ENCODE measurements around the gene ZSCAN20. TPM values are rescaled to one million over a fixed set of nuclear protein-coding genes. Genes with fewer than 3 reads are reported as not detected.
A peak's percentile ranks its signal among the peaks of the same experiment; 100 is the strongest.

Gene ZSCAN20
- total and polyA plus RNA-seq, 9 of the 15 experiments (the other 6 are each of a cell fraction or from before 2014, with no cell fraction given), result 0.36 to 3.3 (median 2.0) TPM

DNA sequence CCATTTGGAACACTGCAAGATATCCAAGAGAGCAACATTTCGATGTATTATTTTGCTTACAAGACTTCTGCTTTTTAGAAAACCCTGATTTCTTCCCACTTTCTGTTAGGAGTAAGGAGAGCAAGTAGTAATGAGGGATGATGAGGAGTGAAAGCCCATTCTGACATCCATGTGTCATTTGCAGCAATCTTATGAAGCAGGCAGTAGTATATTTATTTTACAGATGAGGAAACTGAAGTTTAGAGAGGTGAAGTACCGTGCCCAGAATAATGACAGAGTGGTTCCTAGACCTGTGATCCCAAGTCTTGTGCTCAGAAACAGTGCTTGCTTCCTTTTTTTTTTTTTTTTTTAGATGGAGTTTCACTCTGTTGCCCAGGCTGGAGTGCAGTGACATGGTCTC, 7.1 kb upstream of the ZSCAN20 start:
- no peak for DNase-seq (ENCODE audit: extremely low read depth in 1 of 4, low spot score in 3 of 4)
- no peak overlapping the region for H3K9ac ChIP-seq (ENCODE audit: insufficient read depth in 1 of 2, low read depth in 2 of 2, low read length in 2 of 2)
- WGBS (ENCODE audit: insufficient coverage, low coverage, missing lambda C conversion rate), result 3% methylated on average over 2 of the region's 2 CpGs
- TF ChIP-seq, protein P1, sequence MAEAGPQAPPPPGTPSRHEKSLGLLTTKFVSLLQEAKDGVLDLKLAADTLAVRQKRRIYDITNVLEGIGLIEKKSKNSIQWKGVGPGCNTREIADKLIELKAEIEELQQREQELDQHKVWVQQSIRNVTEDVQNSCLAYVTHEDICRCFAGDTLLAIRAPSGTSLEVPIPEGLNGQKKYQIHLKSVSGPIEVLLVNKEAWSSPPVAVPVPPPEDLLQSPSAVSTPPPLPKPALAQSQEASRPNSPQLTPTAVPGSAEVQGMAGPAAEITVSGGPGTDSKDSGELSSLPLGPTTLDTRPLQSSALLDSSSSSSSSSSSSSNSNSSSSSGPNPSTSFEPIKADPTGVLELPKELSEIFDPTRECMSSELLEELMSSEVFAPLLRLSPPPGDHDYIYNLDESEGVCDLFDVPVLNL (CRISPR knock-in tag; IDR thresholded peaks at IDR 0.05; ENCODE audit: low read depth), result no peak
- no peak for TF ChIP-seq TGIF2 (CRISPR knock-in tag; IDR thresholded peaks at IDR 0.05)
- TF ChIP-seq SPI1 (IDR thresholded peaks at IDR 0.05; ENCODE audit: borderline replicate concordance, low read depth, low read length), result 0 out of 2 replicates have a peak, but pooled peaks have one; percentile 25
- H2AFZ ChIP-seq (ENCODE audit: low read depth, low read length), result no peak overlapping the region
- in situ Hi-C loops (cut with MboI), result no loop called here
- H3K27me3 ChIP-seq (ENCODE audit: control insufficient read depth in 2 of 2, insufficient read depth in 2 of 2, low read length in 2 of 2), result peaks cover 4 to 36% of the 10 kb centered on the region in 2 experiments; a peak in 3 of 5 replicates
- no peak for ATAC-seq
- POLR2A ChIA-PET, result interaction anchor here (0.7 kb wide), 1 partner anchor 10 kb away, joined by 3 read pairs; no protein-coding TSS in a partner anchor
- intact Hi-C loops (cut with micrococcal nuclease), result loop anchor here (5.0 kb wide), 1 partner anchor 248 kb away; no protein-coding TSS in a partner anchor
- H3K79me2 ChIP-seq (ENCODE audit: control insufficient read depth, insufficient read depth, low read length), result no peaks in the 10 kb centered on the region
- no peak for FAIRE-seq
- H4K20me1 ChIP-seq (replicated peaks; ENCODE audit: control insufficient read depth, insufficient read depth, low read length), result no peaks in the 10 kb centered on the region
- peaks cover 0 to 5% of the 10 kb centered on the region in 2 experiments; a peak in 3 of 5 replicates for H3K4me1 ChIP-seq (replicated peaks in 1 of 2; ENCODE audit: control insufficient read depth in 2 of 2, insufficient read depth in 2 of 2, low read length in 2 of 2)
- no peak overlapping the region for H3K4me2 ChIP-seq (ENCODE audit: insufficient read depth, low read length)
- H3K9me1 ChIP-seq (ENCODE audit: control insufficient read depth, insufficient read depth, low read length), result no peaks in the 10 kb centered on the region
- H3K36me3 ChIP-seq (ENCODE audit: control insufficient read depth, insufficient read depth, low read length), result no peaks in the 10 kb centered on the region
- H3K9me3 ChIP-seq (replicated peaks; ENCODE audit: control insufficient read depth, insufficient read depth, low read depth, low read length), result no peaks in the 10 kb centered on the region
- H3K4me3 ChIP-seq, result no peak overlapping the region
- H3K27ac ChIP-seq (ENCODE audit: extremely low read depth, low read depth, low read length), result no peak overlapping the region
- BruUV-seq (replicated peaks), result no TSS peak
- CTCF ChIA-PET (ENCODE audit: low intra/inter-chr PET ratio), result no interaction called here

DNA sequence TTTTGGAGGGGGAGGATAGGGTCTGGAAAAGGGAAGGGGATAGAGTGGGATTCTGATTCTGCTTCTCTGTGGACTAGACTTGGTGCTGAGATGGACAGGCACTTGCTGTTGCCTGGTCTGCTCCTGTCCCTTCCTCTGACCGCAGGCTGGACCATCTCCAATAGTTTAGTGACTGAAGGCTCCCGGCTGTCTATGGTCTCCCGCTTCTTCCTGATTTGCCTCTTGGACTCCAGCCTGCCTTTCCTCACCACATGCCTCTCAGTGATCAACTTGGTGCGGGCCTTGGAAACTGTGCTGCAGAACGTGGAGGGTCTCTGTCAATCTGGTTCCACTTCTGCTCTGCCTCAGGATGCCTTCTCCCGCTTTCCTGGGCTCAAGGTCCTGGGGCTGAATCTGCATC, 6.3 kb upstream of the ZSCAN20 start:
- TF ChIP-seq SMARCA5 (IDR thresholded peaks at IDR 0.05) (no peak), CBFA2T2 (conservative IDR thresholded peaks at IDR 0.05) (no peak), JUNB (CRISPR knock-in tag; conservative IDR thresholded peaks at IDR 0.05) (no peak), NR2F6 (CRISPR knock-in tag; IDR thresholded peaks at IDR 0.05) (no peak), ZNF232 (CRISPR knock-in tag; IDR thresholded peaks at IDR 0.05) (no peak)
- TF ChIP-seq, protein P2, sequence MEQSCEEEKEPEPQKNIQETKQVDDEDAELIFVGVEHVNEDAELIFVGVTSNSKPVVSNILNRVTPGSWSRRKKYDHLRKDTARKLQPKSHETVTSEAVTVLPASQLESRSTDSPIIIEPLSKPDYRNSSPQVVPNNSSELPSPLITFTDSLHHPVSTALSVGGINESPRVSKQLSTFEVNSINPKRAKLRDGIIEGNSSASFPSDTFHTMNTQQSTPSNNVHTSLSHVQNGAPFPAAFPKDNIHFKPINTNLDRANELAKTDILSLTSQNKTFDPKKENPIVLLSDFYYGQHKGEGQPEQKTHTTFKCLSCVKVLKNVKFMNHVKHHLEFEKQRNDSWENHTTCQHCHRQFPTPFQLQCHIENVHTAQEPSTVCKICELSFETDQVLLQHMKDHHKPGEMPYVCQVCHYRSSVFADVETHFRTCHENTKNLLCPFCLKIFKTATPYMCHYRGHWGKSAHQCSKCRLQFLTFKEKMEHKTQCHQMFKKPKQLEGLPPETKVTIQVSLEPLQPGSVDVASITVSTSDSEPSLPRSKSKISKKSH (CRISPR knock-in tag; IDR thresholded peaks at IDR 0.05), result no peak
- TF ChIP-seq, protein P3, sequence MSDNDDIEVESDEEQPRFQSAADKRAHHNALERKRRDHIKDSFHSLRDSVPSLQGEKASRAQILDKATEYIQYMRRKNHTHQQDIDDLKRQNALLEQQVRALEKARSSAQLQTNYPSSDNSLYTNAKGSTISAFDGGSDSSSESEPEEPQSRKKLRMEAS (CRISPR knock-in tag; IDR thresholded peaks at IDR 0.05), result no peak
- DNase-seq (ENCODE audit: extremely low read depth in 1 of 4, low spot score in 3 of 4) (no peak), ATAC-seq (no peak), FAIRE-seq (no peak)
- peaks cover 4 to 36% of the 10 kb centered on the region in 2 experiments; a peak in 3 of 5 replicates for H3K27me3 ChIP-seq (ENCODE audit: control insufficient read depth in 2 of 2, insufficient read depth in 2 of 2, low read length in 2 of 2)
- H2AFZ ChIP-seq (ENCODE audit: low read depth, low read length), result no peak overlapping the region
- peaks cover 0 to 5% of the 10 kb centered on the region in 2 experiments; a peak in 3 of 5 replicates for H3K4me1 ChIP-seq (replicated peaks in 1 of 2; ENCODE audit: control insufficient read depth in 2 of 2, insufficient read depth in 2 of 2, low read length in 2 of 2)
- BruUV-seq (replicated peaks), result no TSS peak
- no peak overlapping the region for H3K4me3 ChIP-seq
- H3K79me2 ChIP-seq (ENCODE audit: control insufficient read depth, insufficient read depth, low read length), result no peaks in the 10 kb centered on the region
- in situ Hi-C loops (cut with MboI), result no loop called here
- intact Hi-C loops (cut with micrococcal nuclease), result loop anchor here (5.0 kb wide), 1 partner anchor 249 kb away; no protein-coding TSS in a partner anchor
- no peak overlapping the region for H3K4me2 ChIP-seq (ENCODE audit: insufficient read depth, low read length)
- no peaks in the 10 kb centered on the region for H4K20me1 ChIP-seq (replicated peaks; ENCODE audit: control insufficient read depth, insufficient read depth, low read length)
- POLR2A ChIA-PET, result interaction anchor here (0.7 kb wide), 2 partner anchors 10 to 400 kb away, joined by 3 to 5 read pairs; no protein-coding TSS in a partner anchor
- H3K9me1 ChIP-seq (ENCODE audit: control insufficient read depth, insufficient read depth, low read length), result no peaks in the 10 kb centered on the region
- 0 out of 4 replicates have a peak overlapping the region, but pooled peaks of 1 of the 2 experiments have one; percentile 11 for H3K9ac ChIP-seq (ENCODE audit: insufficient read depth in 1 of 2, low read depth in 2 of 2, low read length in 2 of 2)
- no peak overlapping the region for H3K27ac ChIP-seq (ENCODE audit: extremely low read depth, low read depth, low read length)
- H3K36me3 ChIP-seq (ENCODE audit: control insufficient read depth, insufficient read depth, low read length), result no peaks in the 10 kb centered on the region
- no peaks in the 10 kb centered on the region for H3K9me3 ChIP-seq (replicated peaks; ENCODE audit: control insufficient read depth, insufficient read depth, low read depth, low read length)
- CTCF ChIA-PET (ENCODE audit: low intra/inter-chr PET ratio), result no interaction called here
- 2% methylated on average over 5 of the region's 6 CpGs for WGBS (ENCODE audit: insufficient coverage, low coverage, missing lambda C conversion rate)

All from K562 (cell line).